Ectodermal cell (in vitro differentiated cells): ENCODE data around the gene OTUB2.

Experiments
- H3K27ac ChIP-seq: 2 replicates; pipeline ENCODE4 v1.7.0; 2013; ENCODE audit warnings: mild to moderate bottlenecking, low read depth, low read length; ENCODE audit not compliant: insufficient read depth, poor library complexity, severe bottlenecking
- H3K27me3 ChIP-seq: 2 replicates; pipeline ENCODE4 v1.7.0; 2013; ENCODE audit warnings: mild to moderate bottlenecking, low read length; ENCODE audit not compliant: insufficient read depth, control insufficient read depth, poor library complexity, severe bottlenecking
- H3K36me3 ChIP-seq: one replicate; pipeline ENCODE4 v1.7.0; 2013; ENCODE audit warnings: low read length; ENCODE audit not compliant: control insufficient read depth, insufficient read depth
- H3K4me1 ChIP-seq: one replicate; pipeline ENCODE4 v1.7.0; 2013; ENCODE audit warnings: low read length; ENCODE audit not compliant: control insufficient read depth, insufficient read depth
- H3K4me3 ChIP-seq: 2 replicates; pipeline ENCODE4 v1.7.0; 2013; ENCODE audit warnings: low read depth, low read length, control low read depth; ENCODE audit not compliant: insufficient read depth
- H3K9me3 ChIP-seq: 2 replicates; pipeline ENCODE4 v1.7.0; 2013; ENCODE audit warnings: mild to moderate bottlenecking, low read length, moderate library complexity; ENCODE audit not compliant: control insufficient read depth
- WGBS, 2 experiments: methylation state at CpG; one replicate each; pipeline ENCODE4 v1.1.7; 2013; ENCODE audit warnings: missing lambda C conversion rate in 2 of 2; 5-methylcytosine and 5-hydroxymethylcytosine counted together

Gene OTUB2

DNA sequence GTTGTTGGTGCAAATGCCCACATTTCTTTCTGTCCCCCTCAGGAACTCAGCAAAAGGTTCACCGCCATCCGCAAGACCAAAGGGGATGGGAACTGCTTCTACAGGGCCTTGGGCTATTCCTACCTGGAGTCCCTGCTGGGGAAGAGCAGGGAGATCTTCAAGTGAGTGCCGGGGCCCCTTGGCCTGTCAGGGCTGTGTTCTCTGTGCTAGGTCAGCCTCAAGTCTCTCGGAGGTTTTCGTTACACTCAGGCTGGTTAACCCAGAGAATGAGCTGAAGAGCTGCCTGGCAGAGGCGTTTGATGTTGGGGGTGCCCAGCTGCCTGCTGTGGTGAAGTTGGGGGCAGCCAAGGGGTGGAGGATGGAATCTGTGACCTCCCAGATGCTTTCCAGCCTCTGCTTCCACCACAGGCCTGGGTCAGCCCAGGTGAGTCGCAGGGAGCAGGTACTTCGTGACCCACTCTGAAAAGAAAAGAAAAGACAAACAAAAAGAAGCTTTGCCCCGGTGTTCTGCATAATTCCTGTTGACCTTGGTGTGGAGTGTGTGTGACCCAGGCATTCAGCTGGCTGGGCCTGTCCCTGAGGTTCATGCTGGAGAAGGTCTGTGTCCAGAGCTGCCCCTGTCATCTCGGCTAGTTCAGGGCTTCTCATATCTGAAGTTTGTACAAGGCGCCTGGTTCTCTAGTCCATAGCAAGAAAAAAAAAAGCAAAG is 12.9 kb downstream of the OTUB2 start:
- no peak overlapping the region for H3K27ac ChIP-seq
- no peaks in the 10 kb centered on the region for H3K9me3 ChIP-seq
- no peaks in the 10 kb centered on the region for H3K36me3 ChIP-seq
- H3K27me3 ChIP-seq: no peaks in the 10 kb centered on the region
- 93 to 95% methylated on average over 11 of the region's 11 CpGs for WGBS, 2 experiments
- H3K4me3 ChIP-seq: no peak overlapping the region
- no peaks in the 10 kb centered on the region for H3K4me1 ChIP-seq

DNA sequence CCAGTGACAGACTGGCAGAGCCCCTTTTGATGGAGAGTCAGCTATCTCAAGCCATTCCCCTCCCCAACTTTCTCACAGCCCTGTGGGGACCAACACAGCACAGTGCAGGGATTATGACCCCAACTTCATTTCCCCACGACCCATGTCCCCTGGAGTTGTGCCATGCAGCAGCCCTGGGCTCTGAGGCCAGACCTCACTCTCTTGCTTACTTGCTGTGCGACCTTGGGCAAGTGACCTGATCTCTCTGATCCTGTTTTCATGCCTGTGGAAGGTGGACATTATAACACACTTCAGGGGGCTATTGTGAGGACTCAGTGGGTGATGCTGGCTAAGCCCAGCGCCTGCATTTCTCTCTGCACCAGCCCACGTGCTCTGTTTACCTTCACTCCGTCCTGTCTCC is 14.1 kb downstream of the OTUB2 start:
- Histone ChIP-seq H3K36me3 (no peaks in the 10 kb centered on the region), H3K4me1 (no peaks in the 10 kb centered on the region), H3K4me3 (no peak overlapping the region), H3K27ac (no peak overlapping the region), H3K27me3 (no peaks in the 10 kb centered on the region), H3K9me3 (no peaks in the 10 kb centered on the region)
- 59 to 72% methylated on average over 5 of the region's 5 CpGs for WGBS, 2 experiments

DNA sequence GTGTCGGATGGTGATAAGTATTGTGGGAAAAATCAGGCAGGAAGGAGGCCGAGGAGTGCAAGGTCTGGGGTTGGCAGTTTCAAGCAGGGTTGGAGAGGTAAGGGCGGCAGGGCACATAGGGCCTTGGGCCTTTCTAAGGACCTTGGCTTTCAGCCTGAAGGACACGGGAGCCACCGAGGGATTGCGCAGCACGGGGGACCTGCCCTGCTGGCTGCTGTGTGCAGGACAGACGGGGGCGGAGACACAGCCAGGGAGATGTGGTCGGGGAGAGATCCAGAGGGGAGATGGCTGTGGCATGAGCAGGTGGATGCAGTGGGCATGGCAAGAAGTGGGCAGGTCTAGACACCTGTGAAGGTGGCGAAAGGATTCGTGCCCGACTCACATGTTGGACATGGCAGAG is 14.7 kb downstream of the OTUB2 start:
- Histone ChIP-seq H3K9me3 (no peaks in the 10 kb centered on the region), H3K36me3 (no peaks in the 10 kb centered on the region), H3K27ac (no peak overlapping the region), H3K27me3 (no peaks in the 10 kb centered on the region), H3K4me3 (no peak overlapping the region), H3K4me1 (no peaks in the 10 kb centered on the region)
- WGBS, 2 experiments: 91 to 93% methylated on average over 13 of the region's 13 CpGs

DNA sequence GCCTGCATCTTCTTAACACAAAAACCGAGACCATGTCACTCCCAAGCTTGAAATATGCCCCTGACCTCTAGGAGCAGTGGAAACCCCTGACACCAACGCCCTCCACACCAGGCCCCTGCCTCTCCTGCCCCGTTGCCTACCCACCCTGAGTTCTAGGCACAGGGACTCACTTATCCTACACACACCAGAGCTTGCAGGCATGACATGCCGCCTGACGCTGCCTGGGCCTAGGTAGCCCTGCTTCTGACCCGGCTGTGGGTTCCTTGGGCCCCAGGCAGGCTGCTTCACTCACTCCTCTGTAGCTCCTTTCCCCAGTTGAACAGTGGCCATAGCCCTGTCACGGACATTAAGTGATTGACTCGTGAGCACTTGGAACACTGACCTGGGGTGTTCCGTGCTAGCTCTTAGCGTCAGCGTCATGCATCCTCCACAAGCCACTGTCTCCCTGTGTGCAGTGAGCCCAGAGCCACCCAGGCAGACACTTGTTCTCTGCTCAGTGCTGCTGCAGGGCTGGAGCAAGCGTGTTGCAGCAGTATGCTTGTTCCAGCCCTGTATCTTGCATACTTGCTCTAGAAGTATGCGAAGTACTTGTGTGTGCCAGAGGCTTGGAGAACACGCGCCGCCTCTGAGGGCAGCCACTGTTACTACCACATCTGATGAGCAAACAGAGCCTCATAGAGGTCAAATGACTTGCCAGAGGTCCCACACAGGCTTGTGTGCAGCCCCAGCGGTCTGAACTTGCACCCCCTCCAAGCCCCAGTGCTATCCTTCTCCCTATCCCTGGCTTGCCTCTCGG is 15.6 kb downstream of the OTUB2 start:
- Histone ChIP-seq H3K27me3 (no peaks in the 10 kb centered on the region), H3K4me3 (no peak overlapping the region), H3K36me3 (peaks cover under 1% of the 10 kb centered on the region), H3K4me1 (no peaks in the 10 kb centered on the region), H3K27ac (no peak overlapping the region), H3K9me3 (no peaks in the 10 kb centered on the region)
- WGBS, 2 experiments: 93 to 94% methylated on average over 18 of the region's 18 CpGs

DNA sequence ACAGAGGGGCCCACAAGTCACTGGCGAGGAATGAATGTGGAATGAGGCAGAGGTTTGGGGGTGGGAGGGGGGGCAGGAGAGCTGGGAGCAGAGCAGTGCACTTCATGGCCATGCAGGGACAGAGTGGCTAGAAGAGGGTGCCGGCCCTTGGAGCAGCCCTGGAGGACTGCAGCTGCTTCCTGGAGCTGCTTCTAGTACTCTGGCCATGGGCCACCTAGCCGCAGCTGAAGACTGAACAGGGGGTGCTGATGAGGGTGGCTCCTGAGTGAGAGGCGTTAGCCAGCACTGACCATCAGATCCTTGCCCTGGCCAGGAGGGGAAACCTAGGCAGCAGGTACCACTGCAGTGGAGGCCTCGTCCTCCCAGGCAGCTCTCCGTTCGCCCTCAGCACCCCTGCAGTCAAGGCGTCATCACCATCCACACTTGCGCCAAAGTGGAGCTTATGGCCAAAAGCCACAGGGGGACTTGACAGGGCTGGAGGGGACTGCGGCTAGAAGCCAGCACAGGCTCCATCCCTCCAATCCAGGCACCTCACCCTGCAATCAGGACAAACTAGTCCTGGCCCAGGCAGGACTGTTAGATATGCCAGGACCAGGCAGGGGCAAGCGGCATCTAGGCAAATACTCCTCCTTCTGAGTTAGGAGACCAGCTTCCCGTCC is 16.4 kb downstream of the OTUB2 start:
- H3K27me3 ChIP-seq: no peaks in the 10 kb centered on the region
- WGBS, 2 experiments: 92 to 93% methylated on average over 12 of the region's 12 CpGs
- no peak overlapping the region for H3K27ac ChIP-seq
- no peaks in the 10 kb centered on the region for H3K9me3 ChIP-seq
- H3K4me3 ChIP-seq: no peak overlapping the region
- peaks cover 8% of the 10 kb centered on the region for H3K36me3 ChIP-seq
- H3K4me1 ChIP-seq: no peaks in the 10 kb centered on the region

DNA sequence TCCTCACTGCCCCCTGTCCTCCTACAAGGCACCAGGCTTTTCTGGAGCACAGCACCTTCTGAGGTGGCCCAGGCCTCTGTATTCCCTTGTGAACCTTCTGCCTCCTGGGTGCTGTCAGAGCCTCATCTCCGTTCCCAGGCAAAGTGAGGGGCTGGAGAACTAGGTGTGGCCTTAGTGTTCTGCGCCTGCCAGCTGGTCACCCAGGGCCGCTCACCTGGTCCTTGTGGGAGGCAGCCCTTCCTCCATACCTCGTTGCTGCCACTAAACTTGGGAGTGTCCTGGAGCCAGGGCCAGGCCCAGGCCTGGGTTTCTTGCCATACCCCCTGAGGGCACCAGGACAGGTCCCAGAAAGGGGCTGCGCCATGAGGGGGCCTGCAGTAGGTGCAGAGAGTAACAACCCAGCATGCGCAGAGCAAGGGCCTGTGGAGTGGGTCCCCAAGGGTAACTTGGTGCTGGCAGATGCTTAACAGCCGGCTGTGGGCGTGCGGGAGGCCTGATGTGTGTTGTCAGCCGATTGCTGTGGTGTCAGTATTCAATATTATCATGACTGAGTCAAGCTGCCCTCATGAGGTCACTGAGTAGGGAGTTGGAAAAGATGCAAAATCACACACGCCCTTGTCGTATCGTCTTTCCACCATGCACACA is 17.1 kb downstream of the OTUB2 start:
- Histone ChIP-seq H3K4me3 (no peak overlapping the region), H3K27ac (no peak overlapping the region), H3K4me1 (no peaks in the 10 kb centered on the region), H3K9me3 (no peaks in the 10 kb centered on the region), H3K27me3 (no peaks in the 10 kb centered on the region), H3K36me3 (peaks cover 15% of the 10 kb centered on the region)
- WGBS, 2 experiments: 93 to 95% methylated on average over 13 of the region's 13 CpGs

DNA sequence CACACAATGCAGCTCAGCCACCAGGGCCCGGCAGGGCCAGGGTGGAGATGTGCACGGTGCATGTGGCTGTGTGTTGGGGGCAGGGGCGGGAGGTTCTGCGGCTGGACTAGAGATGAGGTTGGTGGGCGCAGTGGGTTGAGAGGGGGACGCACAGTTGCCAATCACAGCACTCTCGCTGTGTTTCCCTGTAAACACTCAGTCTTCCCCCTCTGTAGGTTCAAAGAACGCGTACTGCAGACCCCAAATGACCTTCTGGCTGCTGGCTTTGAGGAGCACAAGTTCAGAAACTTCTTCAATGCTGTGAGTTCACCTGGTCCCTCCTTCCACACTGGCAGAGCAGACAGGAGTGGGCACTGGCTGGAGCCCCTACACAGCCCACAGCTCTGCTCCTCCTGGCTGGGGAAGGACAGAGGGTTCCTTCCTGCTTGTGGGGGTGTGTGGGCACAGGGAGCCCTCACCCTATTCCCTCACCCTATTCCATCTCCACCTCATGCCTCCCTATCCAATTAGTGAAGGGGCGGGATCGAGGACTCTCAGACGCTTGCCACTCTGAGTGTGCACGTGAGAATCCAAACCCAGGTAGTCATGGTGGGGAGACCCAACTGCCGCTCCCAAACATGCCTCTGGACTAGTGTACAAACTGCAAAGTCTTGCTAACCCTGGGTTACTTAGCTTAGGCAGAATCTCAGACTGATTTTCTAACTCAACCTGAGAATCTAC is 17.8 kb downstream of the OTUB2 start:
- H3K36me3 ChIP-seq: peaks cover 15% of the 10 kb centered on the region
- no peaks in the 10 kb centered on the region for H3K4me1 ChIP-seq
- H3K27me3 ChIP-seq: no peaks in the 10 kb centered on the region
- H3K9me3 ChIP-seq: no peaks in the 10 kb centered on the region
- H3K27ac ChIP-seq: no peak overlapping the region
- WGBS, 2 experiments: 93 to 94% methylated on average over 14 of the region's 14 CpGs
- no peak overlapping the region for H3K4me3 ChIP-seq

DNA sequence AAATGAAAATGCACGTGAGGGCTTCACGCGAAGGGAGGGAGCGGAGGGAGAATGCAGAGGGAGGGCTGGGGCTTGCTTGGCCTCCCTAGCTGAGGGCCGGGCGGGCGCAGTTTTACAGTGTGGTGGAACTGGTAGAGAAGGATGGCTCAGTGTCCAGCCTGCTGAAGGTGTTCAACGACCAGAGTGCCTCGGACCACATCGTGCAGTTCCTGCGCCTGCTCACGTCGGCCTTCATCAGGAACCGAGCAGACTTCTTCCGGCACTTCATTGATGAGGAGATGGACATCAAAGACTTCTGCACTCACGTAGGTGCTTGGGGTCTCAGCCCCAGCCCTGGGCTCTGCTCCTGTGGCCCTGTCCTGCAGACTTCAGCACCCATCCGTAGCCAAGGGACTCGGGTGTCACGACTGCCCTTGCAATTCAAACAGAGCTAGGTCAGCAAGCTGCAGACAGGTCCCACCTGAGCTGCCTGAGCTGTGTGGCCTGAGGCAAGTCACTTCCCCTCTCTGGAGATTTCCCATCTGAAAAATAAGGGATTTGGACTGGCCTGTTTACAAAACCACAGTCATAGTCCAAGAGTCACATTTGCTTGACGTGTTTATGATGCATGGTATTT is 18.4 kb downstream of the OTUB2 start:
- Histone ChIP-seq H3K4me1 (no peaks in the 10 kb centered on the region), H3K27me3 (no peaks in the 10 kb centered on the region), H3K4me3 (no peak overlapping the region), H3K36me3 (peaks cover 15% of the 10 kb centered on the region), H3K27ac (no peak overlapping the region), H3K9me3 (no peaks in the 10 kb centered on the region)
- WGBS, 2 experiments: 94 to 97% methylated on average over 20 of the region's 20 CpGs

DNA sequence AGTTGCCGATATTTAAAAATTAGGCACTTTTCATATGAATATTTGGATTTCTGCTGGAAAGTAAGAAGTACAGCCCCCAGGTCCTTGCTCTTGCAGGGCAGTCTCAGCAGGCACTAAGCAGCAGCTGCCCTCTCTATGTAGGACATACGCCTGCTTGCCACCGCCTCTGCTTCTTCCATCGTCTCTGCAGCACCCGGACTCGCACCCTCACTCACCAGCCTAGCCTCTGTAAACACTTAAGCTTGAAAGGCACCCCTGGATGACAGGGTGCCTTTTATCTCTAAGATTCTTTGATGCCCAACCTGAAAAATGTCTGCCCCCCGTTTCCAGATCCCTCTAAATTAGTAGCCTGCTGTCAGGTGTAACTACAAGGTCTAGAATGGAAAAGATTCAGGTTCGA is 19.0 kb downstream of the OTUB2 start:
- Histone ChIP-seq H3K4me1 (no peaks in the 10 kb centered on the region), H3K36me3 (peaks cover 21% of the 10 kb centered on the region)

More for the DNA sequence above, 19.0 kb downstream of the OTUB2 start:
- Histone ChIP-seq H3K27ac (no peak overlapping the region), H3K27me3 (no peaks in the 10 kb centered on the region), H3K9me3 (no peaks in the 10 kb centered on the region), H3K4me3 (no peak overlapping the region)
- 94 to 98% methylated on average over 8 of the region's 8 CpGs for WGBS, 2 experiments
